Subcutaneous adipose tissue (tissue), 4 donors: ENCODE results near the gene SFTPB. TPM values are rescaled to one million over a fixed set of nuclear protein-coding genes. Genes with fewer than 3 reads are reported as not detected.

ENCODE experiments used
- total RNA-seq, 4 donors: library from RNA; depleted of rRNA; stranded (reverse); fragments of >200 nt; gene quantifications; one replicate each; pipeline ENCODE4 v1.1.0, GENCODE V29; 2016
- TF ChIP-seq, protein P1 (sequence below): fragments of 450-650 bp; IDR thresholded peaks from one replicate; pipeline ENCODE4 v1.5.1; 2016; ENCODE audit warnings: low read depth, mild to moderate bottlenecking, control low read depth, antibody characterized with exemption, moderate library complexity

The SFTPB gene
- total RNA-seq, 4 donors from 2014 or later, result not detected

DNA sequence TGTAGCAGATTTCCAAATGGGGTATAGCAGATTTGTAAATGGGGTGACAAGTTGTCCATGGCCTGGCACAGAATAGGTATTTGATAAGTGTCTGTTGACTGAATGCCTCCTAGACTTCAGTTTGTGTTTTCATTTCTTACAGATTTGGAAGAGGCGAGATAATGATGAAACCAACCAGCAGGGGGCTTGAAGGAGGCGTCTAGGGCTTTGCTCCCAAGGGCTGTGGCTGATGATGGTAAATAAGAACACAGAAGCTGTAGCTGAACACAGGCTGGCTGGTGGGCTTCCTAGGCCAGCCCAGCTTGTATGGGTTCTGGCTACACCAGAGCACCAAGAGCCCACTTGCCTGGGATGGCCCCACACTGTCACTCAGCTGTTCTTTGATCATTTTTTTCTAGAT lies 19.4 kb downstream of the SFTPB start:
- TF ChIP-seq, protein P1, sequence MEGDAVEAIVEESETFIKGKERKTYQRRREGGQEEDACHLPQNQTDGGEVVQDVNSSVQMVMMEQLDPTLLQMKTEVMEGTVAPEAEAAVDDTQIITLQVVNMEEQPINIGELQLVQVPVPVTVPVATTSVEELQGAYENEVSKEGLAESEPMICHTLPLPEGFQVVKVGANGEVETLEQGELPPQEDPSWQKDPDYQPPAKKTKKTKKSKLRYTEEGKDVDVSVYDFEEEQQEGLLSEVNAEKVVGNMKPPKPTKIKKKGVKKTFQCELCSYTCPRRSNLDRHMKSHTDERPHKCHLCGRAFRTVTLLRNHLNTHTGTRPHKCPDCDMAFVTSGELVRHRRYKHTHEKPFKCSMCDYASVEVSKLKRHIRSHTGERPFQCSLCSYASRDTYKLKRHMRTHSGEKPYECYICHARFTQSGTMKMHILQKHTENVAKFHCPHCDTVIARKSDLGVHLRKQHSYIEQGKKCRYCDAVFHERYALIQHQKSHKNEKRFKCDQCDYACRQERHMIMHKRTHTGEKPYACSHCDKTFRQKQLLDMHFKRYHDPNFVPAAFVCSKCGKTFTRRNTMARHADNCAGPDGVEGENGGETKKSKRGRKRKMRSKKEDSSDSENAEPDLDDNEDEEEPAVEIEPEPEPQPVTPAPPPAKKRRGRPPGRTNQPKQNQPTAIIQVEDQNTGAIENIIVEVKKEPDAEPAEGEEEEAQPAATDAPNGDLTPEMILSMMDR, result no peak

GRCh38 chr2:85647823-85648526 lies 20.0 kb downstream of the SFTPB start:
- TF ChIP-seq, protein P1, result no peak

DNA sequence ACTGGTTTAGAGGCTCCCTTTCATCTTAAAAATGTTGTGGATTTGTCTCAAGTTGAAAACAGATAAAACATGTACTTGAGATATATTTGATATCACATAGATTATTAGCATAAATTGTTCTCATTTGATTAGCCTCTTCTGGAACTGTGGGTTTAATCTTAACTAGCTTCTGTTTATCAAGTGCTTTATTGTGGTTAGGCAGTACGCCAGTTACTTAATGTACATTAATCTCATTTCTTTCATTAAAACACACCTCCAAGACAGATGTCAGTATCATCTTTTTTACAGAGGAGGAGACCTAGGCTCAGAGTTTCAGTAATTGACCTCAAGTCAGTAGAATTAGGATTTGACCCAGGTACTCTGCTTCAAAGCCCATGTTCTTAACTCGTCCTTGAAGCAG lies 21.8 kb downstream of the SFTPB start:
- TF ChIP-seq, protein P1, result no peak

GRCh38 chr2:85644909-85645308 lies 23.1 kb downstream of the SFTPB start:
- TF ChIP-seq, protein P1, result no peak

- TF ChIP-seq, protein P1, result no peak
Measured at GRCh38 chr2:85642725-85643124, 25.3 kb downstream of the SFTPB start.

DNA sequence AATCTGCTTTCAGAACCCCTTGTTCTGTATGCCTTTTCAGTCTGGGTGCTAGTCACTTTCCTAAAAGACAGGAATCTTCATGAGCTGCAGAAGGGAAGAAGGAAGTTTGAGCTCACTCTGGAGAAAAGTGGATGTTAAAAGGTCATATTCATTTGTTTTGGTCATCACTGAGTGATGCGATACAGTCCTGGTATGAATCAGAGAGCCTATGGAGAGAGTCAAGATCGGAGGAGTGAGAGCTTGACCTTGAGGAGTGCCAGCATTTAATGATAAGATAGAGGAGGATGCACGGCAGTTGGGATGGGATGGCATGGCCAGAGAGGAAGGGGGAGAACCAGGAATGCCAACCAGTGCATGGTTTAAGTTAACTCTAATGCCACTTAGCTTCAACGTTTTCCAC lies 32.4 kb downstream of the SFTPB start:
- TF ChIP-seq, protein P1, result no peak

DNA sequence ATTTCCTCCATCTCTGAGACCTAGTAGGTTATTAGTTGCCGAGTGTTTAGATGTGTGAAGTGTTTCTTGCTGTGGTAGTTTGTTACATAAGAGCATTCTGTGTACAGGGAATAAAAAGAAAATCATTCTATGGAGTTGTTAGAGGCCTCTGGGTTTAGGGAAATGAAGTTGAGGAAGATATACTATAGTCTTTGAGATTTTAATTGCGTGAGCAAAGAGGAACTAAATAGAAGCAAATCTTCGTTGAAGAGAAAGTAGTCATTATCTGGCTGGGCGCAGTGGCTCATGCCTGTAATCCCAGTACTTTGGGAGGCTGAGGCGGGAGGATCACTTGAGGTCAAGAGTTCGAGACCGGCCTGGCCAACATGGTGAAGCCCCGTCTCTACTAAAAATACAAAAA lies 33.0 kb downstream of the SFTPB start:
- TF ChIP-seq, protein P1, result no peak
